Choroid plexus epithelial cell (primary cell): Measurements from ENCODE around the gene MOCS1.
A peak's percentile ranks its signal among the peaks of the same experiment; 100 is the strongest.

Source experiments
- DNase-seq: peaks from one replicate; pipeline ENCODE4 v3.0.0-alpha.2; 2010; ENCODE audit warnings: low read depth
- H3K4me3 ChIP-seq: 2 replicates; pipeline ENCODE4 v1.5.1; 2011; ENCODE audit warnings: low read depth, mild to moderate bottlenecking, control low read depth, low read length, moderate library complexity
- CTCF ChIP-seq: conservative IDR thresholded peaks from 2 replicates; pipeline ENCODE4 v1.5.1; 2011; ENCODE audit warnings: low read depth, mild to moderate bottlenecking, control low read depth, inconsistent platforms, low read length, moderate library complexity

Gene MOCS1

GRCh38 chr6:39904946-39905639 lies 29.2 kb downstream of the MOCS1 start:
- no peak for DNase-seq
- peak; percentile 12 for TF ChIP-seq CTCF
- H3K4me3 ChIP-seq = no peak overlapping the region

GRCh38 chr6:39903656-39904055 lies 30.6 kb downstream of the MOCS1 start:
- no peak overlapping the region for H3K4me3 ChIP-seq
- no peak for TF ChIP-seq CTCF
- DNase-seq = no peak

- DNase-seq = no peak
- peak; percentile 9 for TF ChIP-seq CTCF
- H3K4me3 ChIP-seq = no peak overlapping the region
Observed at GRCh38 chr6:39902786-39903465, 31.3 kb downstream of the MOCS1 start.

GRCh38 chr6:39902136-39902535 lies 32.1 kb downstream of the MOCS1 start:
- H3K4me3 ChIP-seq = no peak overlapping the region
- TF ChIP-seq CTCF = no peak
- DNase-seq = no peak

- H3K4me3 ChIP-seq = no peak overlapping the region
- DNase-seq = no peak
- no peak for TF ChIP-seq CTCF
Observed at GRCh38 chr6:39901670-39902069, 32.6 kb downstream of the MOCS1 start.

GRCh38 chr6:39901116-39901655 lies 33.1 kb downstream of the MOCS1 start:
- no peak for TF ChIP-seq CTCF
- DNase-seq = no peak
- no peak overlapping the region for H3K4me3 ChIP-seq
